GM18520 (cell line): ENCODE measurements around the gene SEMA6A.

ENCODE experiments used
- ATAC-seq: cut with Tn5 transposase; IDR thresholded peaks from one replicate; pipeline ENCODE4 v1.9.1; 2021; ENCODE audit not compliant: unreplicated experiment

Gene SEMA6A

DNA sequence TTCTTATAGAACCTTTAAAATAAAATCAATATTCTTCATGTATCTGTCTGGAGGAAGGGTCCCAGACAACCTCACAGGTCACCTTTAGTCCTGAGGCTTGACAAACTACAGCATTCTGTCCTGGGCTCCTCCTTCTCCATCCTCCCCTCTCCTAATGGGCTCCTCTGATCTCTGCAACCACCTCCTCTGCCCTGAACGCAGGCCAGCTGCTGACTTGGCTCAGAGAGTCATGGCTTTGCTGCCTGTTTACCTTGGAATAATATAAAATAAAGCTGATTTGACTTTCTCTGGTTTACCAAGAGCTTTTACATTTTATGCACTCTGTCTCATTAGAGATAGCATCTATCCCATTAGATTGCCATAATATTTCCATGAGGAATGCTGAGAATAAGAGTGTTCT, 159.4 kb downstream of the SEMA6A start:
- ATAC-seq, result no peak

DNA sequence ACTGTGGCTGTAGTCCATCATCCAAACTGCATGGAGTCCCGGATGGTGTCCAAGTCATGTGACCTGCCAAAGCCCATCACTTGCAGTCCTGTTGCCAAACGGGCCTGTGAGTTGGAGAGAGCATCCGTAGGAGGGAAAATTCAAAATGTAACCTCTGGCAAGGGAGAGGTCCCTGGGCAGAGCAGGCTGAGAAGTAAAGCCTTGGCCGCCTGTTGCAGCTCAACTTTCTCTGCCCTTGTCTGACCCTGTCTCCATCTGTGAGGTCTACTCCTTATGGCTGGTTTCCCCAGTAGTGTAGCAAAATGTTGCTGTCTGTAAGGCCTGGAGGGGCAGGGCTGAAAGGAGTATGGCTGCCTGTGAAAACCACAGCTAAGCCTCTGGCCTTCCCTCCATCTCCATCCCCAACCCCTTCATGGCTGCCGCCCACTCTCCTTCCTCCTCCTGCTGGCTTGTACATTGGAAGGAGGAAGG, 163.5 kb downstream of the SEMA6A start:
- ATAC-seq, result no peak

DNA sequence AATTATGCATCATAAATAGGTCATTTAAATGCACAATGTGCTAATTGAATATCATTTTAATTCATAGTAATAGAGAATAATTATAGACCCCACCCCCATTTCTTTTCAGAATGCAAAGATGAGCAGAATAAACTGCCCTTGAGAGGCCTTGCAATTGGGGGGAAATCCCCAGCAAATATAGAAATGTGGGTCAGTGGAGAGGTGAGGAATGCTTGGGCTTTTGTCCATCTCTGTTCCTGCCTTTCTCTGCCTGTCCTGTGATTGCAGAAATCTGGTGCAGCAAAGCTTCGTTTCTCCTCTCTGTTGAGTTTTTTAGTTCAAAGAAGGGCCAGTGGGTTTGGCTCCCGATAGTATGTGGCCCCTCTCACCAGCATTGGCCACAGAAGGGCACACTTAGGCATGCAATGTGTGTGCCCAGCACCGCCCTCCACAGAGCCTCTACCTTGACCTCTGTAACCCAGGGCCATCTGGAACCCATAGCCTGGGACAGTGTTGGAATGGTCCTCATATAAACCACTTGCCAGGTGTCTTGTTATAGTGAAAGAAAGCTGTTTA, 164.2 kb downstream of the SEMA6A start:
- ATAC-seq, result no peak

DNA sequence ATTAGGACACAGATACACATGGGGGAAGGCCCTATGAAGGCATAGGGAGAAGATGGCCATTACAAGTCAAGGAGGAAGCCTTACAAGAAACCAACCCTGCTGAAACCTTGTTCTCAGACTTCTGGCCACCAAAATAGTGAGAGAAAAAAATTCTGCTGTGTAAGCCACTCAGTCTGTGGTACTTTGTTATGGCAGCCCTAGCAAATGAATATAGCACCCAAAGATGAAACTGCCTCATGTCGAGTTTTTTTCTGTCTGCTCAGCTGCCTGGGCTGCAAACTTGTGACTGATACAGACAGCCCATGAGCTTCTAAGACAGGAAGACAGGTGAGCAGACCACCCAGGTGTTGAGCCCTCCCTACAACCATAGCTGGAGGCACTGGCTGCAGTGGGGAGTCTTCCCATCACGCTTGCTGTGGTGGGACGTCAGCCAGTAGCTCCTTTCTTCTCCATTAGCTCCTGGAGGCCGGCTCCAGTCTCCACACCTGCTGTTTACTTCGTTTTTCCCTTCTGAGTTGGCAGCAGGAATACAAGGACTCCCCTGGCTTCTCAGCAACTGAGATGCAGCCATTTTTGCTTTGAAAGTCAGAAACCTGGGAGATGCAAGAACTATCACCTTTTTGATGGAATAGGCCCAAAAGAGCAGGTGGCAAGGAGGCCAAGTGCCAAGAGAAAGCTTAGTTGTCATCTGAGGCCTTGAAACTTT, 164.9 kb downstream of the SEMA6A start:
- no peak for ATAC-seq

DNA sequence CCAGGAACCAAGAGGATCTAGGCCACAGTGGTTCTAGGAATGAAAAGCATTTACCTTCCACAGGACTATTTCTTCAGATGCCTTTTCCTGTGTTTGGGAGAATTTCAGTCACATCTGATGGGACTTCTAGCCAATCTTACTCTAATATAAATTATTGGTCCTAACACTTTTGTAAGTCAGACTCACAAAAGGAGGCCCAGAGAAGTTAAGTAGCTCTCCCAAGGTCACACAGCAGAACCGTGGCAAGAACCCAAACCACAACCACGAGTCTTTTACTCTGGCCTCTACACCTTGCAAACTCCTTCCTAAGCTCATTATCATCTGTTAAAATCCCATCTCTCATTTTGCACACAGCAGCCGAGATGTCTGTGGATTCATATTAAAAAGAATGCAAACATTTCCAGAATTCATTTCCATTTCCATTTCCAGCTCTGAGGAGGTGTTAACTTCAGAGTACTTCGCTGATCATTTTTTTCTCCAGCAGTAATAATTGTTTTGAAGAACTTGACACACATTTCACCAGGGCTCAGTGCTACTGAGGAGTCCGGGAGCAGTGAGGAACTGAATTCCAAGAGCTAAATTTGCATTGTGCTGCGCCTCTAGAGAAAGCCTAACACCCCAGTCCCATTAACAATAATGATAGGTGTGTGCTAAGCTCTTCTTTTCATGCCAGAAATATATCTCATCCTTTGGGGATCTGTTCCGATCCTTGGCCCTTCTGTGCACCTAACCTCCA, 168.1 kb downstream of the SEMA6A start:
- no peak for ATAC-seq

DNA sequence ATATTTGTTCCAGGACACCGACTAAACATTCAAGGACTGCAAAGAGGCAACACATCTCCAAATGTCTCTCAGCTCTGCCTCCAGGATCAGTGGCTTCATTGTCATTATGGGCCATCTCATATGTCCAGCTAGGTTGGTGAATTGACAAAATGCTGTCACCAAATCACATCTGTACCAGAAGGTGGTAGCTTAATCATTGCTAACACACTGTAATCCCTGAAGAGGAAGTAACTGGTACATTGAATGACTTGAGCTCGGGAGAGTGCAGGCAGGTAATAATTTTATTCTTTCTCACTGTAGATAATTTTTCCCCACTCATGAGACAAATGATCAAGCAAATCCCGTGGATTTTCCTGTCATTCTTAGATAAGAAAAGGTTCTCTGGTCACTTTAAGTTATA, 169.8 kb downstream of the SEMA6A start:
- no peak for ATAC-seq

DNA sequence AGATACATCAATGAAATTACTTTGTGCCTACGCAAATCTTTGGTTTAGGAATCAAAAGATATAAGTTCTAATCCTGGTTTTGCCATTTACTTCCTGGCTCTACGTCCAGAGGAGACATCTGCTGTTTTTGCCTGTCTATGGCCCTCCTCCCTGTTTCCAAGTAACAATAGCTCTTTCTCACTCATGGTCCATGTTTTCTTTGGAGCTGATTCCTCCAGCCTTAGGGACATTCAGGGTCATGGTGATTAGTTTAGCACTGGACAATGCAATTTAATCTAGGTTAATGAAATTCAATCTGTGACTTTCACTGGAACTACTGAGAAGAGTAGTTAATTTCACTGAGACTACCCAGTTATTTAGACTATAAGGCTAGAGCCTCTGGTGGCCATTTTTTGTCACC, 170.6 kb downstream of the SEMA6A start:
- ATAC-seq, result no peak

DNA sequence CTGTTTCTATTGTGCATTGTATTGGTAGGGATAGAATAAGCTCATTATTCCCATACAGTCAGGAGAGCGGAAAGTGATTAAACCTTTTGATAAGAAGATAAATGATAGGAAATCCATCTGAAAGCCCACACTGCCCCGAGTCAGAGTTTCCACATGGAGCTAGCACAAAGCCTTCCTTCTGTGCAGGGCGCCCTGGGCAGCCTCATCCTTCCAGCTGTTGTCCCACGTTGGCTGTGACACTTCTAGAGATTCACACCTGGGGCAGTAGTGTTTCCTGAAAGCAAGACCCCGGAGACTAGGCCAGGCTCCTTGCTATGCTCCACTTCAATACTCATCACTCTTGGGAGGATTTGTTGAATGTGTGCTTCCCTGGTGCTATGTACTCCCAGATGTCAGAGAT, 172.4 kb downstream of the SEMA6A start:
- no peak for ATAC-seq

DNA sequence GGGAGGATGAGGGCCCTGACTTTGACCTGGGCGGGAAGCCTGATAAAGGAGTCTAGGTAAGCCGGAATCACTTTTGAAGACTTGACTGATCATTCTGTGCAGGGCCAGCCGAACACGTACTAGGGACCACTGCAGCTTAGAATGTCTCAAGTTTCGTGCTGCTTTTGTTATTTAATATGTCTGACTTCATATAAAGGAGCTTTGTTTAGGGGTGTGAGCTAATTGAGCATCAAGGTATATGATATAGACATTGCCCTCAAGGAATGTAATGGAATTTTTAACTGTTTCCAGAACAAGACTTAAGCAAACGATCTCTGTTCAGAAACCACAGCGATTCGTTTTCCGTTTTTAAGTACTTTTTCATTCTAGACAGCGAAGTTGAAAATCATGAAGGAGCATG, 173.0 kb downstream of the SEMA6A start:
- ATAC-seq, result no peak

DNA sequence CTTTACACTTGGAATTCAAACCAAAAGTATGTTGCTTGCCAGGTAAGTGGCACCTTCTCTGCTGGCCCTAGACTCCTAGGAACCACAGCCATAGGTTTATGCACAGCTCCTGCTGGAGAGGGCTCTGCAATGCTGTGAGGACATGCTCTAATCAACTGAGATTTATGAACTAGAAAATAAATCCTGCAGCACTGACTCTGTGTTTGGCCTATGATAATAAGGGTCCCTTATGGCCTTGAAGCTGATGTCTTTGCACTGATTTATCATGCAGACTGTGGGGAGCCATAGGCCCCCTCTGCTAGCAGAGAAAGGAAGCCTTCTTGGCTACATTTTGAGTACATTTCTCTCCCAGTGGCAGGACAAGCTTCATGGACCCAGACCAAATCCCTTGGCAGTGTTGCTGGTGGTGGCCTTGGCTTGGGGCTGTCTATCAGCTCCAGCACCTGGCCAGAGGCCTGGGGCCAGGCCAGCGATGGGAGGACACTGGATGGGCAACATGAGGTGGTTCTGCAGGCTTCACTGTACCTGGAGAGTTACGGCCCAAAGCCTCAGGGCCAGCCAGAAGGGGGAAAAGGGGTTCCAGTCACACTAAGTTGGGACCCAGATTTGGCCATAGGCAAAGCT, 178.0 kb downstream of the SEMA6A start:
- ATAC-seq, result no peak

DNA sequence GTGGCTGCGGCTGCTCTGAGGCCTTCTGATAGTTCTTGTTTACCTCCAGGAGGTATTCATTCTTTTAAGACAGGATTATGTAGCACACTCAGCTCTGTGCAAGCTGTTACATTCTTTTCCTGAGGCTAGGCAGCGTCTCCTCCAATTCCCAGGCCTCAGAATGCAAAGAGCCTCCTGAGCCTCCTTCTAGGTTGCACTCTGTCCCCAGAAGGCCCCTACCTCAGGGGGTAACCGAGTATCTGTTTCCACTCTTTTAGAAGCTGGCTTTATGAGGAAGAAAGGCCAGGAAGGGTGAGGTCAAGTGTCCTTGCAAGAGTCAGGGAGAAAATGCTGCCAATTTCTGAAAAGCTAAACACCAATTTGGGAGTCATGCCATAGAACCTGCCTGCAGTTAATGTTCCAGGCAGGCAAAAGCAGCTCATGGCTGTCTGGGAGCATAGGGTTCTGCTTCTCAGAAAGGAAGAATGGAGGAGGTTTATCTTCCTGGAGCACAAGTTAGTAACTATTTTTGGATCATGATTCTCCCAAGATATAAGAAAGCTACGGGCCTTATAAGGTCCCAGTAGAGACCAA, 178.9 kb downstream of the SEMA6A start:
- no peak for ATAC-seq

DNA sequence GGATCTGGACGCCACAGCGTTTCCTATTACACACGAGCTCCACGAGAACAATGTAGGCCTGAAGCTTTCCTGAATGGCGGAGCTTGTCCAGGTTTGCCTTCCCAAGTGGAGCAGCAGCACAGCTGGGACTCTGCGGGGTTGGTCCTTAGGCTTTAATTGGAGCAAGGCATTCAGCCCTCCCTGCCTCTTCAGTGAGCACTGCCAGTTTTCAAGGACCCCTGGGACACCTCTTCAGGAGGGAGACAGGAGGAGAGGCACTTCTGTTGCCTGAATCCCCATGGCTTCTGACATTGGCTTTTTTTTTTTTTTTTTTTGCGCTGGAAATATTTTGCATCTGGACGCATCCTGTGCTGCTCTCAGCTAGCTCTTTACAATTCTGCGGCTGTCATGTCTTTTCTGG, 179.4 kb downstream of the SEMA6A start:
- no peak for ATAC-seq

DNA sequence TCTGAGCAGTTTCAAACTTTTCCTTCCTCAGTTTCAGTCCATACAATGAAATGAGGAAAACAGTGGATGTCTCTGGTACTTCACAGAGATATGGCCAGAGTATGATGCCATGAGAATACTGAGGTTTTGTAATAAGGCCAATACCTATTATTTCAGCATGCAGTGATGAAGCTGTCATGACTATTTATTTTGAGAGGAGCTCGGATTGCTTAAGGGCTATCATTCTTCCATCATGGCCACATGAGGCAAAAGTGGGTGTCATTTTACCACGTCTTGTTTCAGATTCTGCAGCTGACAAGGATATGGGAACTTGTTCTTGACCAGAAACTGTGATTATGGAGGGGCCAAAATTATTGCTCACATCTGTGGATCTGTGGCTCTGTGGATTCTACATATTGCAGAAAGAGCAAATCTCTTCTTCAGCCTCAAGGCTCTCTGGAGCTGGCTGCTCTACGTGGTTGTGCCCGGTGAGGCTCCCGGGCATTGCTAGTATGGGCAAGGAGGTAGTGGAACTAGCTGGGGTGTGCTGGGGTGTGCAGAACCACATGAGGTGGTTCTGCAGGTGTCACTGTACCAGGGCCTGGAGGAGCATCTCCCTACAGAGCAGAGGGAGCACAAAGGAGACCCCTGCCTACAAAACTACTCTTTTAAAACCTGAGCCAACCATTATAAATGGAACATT, 180.3 kb downstream of the SEMA6A start:
- no peak for ATAC-seq
